Tibial nerve (tissue), 4 donors: Measurements from ENCODE around the gene BCR. TPM values are rescaled to one million over a fixed set of nuclear protein-coding genes. Genes with fewer than 3 reads are reported as not detected.
"Not testable (repeated sequence)": the region's sequence is repeated elsewhere in the genome, so short reads cannot be mapped to it uniquely, and the experiment has no call there.

Experiments used
- DNase-seq, 2 donors: peaks; one replicate each; pipeline ENCODE4 v3.0.0-alpha.2; 2019; ENCODE audit warnings: low spot score in 2 of 2
- H3K27ac ChIP-seq, 4 donors: fragments of 200-600 bp; sonication (generic) in 3 of 4; one replicate each; pipeline ENCODE4 v1.5.1; 2017 to 2019; ENCODE audit warnings: mild to moderate bottlenecking in 1 of 4
- H3K27me3 ChIP-seq, 2 donors: fragments of 200-600 bp; sonication (generic) in 1 of 2; one replicate each; pipeline versions ENCODE4 v1.5.1 to v1.6.0; 2017 to 2019
- H3K36me3 ChIP-seq, 3 donors: fragments of 200-600 bp; sonication (generic); one replicate each; pipeline ENCODE4 v1.5.1; 2018 to 2019
- H3K4me1 ChIP-seq, 4 donors: fragments of 200-600 bp; sonication (generic) in 3 of 4; one replicate each; pipeline ENCODE4 v1.5.1; 2017 to 2019
- H3K4me3 ChIP-seq, 4 donors: fragments of 200-600 bp; sonication (generic) in 3 of 4; one replicate each; pipeline ENCODE4 v1.5.1; 2017 to 2019; ENCODE audit warnings: mild to moderate bottlenecking in 1 of 4, moderate library complexity in 1 of 4
- H3K9me3 ChIP-seq, 4 donors: fragments of 200-600 bp; sonication (generic) in 3 of 4; one replicate each; pipeline ENCODE4 v1.5.1; 2017 to 2019
- EP300 ChIP-seq, 2 donors: sonication (generic); formaldehyde crosslinking; IDR thresholded peaks; one replicate each; pipeline ENCODE4 v1.6.1; 2017; ENCODE audit warnings: antibody characterized with exemption in 2 of 2, mild to moderate bottlenecking in 1 of 2
- POLR2A ChIP-seq, 2 donors: fragments of 450-650 bp; IDR thresholded peaks; one replicate each; pipeline ENCODE4 v1.6.1; 2017; ENCODE audit warnings: antibody characterized with exemption in 2 of 2, mild to moderate bottlenecking in 2 of 2, moderate library complexity in 2 of 2
- WGBS, 2 donors: methylation state at CpG; one replicate each; pipeline ENCODE4 v1.1.5; 2018; 5-methylcytosine and 5-hydroxymethylcytosine counted together
- total RNA-seq, 4 donors: library from RNA; depleted of rRNA; stranded (reverse); fragments of >200 nt; gene quantifications; one replicate each; pipeline ENCODE4 v1.1.0, GENCODE V29; 2016
- TF ChIP-seq, protein P1 (sequence below), 5 experiments: fragments of 200-600 bp in 3 of 5; fragments of 450-650 bp in 2 of 5; sonication (generic) in 3 of 5; IDR thresholded peaks; one replicate each; pipeline ENCODE4 v1.5.1; 2016 to 2019; ENCODE audit warnings: antibody characterized with exemption in 5 of 5, mild to moderate bottlenecking in 3 of 5, moderate library complexity in 2 of 5

BCR gene
- total RNA-seq, 4 donors from 2014 or later: 99.0 to 174 (median 120) TPM

DNA sequence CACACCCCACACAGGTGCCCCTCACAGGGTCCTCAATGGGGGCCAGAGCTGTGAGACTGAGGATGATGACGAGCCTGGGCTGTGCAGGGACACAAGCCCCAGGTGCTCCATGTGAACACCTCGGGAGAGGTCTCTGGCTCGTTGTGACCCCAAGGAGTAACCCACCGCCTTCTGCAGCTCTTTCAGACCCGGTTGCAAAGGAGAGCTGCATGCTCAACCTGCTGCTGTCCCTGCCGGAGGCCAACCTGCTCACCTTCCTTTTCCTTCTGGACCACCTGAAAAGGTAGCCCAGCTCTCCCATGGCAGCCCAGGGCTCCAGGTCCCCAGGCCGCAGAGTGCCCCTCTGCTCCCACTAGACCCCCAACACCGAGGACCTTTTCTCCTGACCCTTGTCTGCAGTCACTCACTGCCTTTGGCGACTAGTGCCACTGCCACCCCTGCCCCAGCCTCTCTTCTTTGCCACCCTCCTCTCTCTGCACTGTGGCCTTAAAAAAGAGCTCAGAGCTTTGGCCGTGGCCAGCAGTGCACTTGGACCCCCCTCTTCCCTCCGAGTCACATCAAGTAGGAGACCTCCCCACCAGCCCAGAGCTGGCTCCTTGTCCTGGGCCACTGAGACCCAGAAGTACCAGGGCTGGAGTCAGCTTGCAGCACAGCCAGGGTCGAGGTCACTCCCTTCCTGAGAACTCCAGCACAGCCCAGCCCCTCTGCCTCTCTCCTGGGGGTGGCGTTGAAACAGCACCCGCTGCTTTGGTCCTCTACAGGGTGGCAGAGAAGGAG is 133.7 kb downstream of the BCR start:
- no peak overlapping the region for H3K4me3 ChIP-seq
- WGBS, 2 donors: 88 to 89% methylated on average over 14 of the region's 14 CpGs
- no peaks in the 10 kb centered on the region for H3K9me3 ChIP-seq
- no peak overlapping the region for H3K27ac ChIP-seq
- no peaks in the 10 kb centered on the region for H3K4me1 ChIP-seq
- H3K27me3 ChIP-seq: no peaks in the 10 kb centered on the region
- no peak for DNase-seq
- TF ChIP-seq POLR2A (IDR thresholded peaks at IDR 0.05) (no peak), EP300 (IDR thresholded peaks at IDR 0.05) (no peak)
- TF ChIP-seq, protein P1, sequence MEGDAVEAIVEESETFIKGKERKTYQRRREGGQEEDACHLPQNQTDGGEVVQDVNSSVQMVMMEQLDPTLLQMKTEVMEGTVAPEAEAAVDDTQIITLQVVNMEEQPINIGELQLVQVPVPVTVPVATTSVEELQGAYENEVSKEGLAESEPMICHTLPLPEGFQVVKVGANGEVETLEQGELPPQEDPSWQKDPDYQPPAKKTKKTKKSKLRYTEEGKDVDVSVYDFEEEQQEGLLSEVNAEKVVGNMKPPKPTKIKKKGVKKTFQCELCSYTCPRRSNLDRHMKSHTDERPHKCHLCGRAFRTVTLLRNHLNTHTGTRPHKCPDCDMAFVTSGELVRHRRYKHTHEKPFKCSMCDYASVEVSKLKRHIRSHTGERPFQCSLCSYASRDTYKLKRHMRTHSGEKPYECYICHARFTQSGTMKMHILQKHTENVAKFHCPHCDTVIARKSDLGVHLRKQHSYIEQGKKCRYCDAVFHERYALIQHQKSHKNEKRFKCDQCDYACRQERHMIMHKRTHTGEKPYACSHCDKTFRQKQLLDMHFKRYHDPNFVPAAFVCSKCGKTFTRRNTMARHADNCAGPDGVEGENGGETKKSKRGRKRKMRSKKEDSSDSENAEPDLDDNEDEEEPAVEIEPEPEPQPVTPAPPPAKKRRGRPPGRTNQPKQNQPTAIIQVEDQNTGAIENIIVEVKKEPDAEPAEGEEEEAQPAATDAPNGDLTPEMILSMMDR (IDR thresholded peaks at IDR 0.05): no peak
- H3K36me3 ChIP-seq: peaks cover 0 to 29% (median 4%) of the 10 kb centered on the region in 3 donors

DNA sequence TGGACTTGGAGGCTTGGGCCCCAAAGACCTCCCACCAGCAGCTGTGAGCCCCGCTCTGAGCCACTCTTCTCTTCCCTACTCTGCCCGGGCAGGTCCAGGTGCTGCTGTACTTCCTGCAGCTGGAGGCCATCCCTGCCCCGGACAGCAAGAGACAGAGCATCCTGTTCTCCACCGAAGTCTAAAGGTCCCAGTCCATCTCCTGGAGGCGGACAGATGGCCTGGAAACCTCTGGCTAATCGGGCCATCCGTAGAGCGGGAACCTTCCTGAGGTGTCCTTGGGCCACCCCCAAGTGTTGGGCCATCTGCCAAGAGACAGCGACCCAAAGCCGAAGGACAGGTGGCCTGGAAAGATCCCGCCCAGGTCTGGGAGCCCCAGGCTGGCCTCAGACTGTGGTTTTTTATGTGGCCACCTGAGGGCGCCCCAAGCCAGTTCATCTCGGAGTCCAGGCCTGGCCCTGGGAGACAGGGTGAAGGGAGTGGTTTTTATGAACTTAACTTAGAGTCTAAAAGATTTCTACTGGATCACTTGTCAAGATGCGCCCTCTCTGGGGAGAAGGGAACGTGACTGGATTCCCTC is 135.1 kb downstream of the BCR start:
- H3K27ac ChIP-seq: peak overlapping the region; percentile 22 to 74 (median 50)

DNA sequence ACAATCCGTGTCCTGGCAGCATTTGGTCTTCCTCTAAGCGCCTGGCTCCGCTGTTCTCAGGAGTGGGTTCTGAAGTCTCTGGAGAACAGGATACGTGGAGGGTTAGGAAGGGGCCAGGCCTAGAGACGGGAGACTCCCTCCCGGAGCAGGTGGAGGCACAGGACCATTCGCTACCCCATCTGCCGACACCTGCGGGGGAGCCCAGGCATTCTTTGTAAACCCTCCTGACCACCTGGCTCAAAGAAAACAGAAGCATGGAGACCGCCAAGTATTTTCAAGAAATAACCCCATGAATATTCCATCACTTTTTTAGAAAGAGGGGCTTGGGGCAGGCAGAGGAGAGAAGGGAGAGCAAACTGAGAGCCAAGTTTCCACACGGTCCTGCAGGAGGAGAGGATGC is 136.3 kb downstream of the BCR start:
- DNase-seq: not testable (repeated sequence)
- 57 to 67% methylated on average over 1 to 3 of the region's 11 CpGs for WGBS, 2 donors

More for the DNA sequence above, 135.1 kb downstream of the BCR start:
- peak; percentile 56 to 71 for DNase-seq
- no peak for TF ChIP-seq POLR2A (IDR thresholded peaks at IDR 0.05)
- TF ChIP-seq, protein P1 (IDR thresholded peaks at IDR 0.05): peak; percentile 58 to 89 (median 66)
- no peak for TF ChIP-seq EP300 (IDR thresholded peaks at IDR 0.05)
- 35 to 43% methylated on average over 15 of the region's 15 CpGs for WGBS, 2 donors
- no peak overlapping the region for H3K4me3 ChIP-seq
- no peaks in the 10 kb centered on the region for H3K9me3 ChIP-seq
- H3K4me1 ChIP-seq: no peaks in the 10 kb centered on the region
- H3K27me3 ChIP-seq: no peaks in the 10 kb centered on the region
- H3K36me3 ChIP-seq: peaks cover 0 to 29% (median 4%) of the 10 kb centered on the region in 3 donors

DNA sequence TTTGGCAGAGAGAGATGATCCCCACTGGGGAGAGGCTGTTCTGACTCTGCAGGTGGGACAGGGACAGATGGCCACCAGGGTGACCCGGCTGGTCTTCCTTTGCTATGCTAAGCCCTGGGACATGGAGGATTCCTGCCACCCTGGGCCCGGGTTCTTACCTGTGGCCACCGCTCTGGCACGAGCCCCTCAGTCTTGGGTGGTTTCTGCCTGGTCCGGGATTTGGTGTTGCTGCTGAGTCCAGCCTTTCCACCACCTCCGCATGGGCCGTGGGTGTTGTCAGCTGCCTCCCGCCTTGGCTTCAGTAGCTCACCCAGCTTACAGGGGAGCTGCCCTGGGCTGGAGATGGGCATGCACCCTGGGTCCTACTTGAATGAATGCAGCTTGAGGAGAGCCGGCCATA is 138.0 kb downstream of the BCR start:
- H3K4me3 ChIP-seq, DNase-seq: not testable (repeated sequence)

More for the DNA sequence above, 136.3 kb downstream of the BCR start:
- not testable (repeated sequence) for H3K27me3 ChIP-seq, H3K4me3 ChIP-seq, H3K4me1 ChIP-seq, H3K9me3 ChIP-seq, H3K27ac ChIP-seq
- H3K36me3 ChIP-seq: peaks cover 0 to 29% (median 4%) of the 10 kb centered on the region in 3 donors

DNA sequence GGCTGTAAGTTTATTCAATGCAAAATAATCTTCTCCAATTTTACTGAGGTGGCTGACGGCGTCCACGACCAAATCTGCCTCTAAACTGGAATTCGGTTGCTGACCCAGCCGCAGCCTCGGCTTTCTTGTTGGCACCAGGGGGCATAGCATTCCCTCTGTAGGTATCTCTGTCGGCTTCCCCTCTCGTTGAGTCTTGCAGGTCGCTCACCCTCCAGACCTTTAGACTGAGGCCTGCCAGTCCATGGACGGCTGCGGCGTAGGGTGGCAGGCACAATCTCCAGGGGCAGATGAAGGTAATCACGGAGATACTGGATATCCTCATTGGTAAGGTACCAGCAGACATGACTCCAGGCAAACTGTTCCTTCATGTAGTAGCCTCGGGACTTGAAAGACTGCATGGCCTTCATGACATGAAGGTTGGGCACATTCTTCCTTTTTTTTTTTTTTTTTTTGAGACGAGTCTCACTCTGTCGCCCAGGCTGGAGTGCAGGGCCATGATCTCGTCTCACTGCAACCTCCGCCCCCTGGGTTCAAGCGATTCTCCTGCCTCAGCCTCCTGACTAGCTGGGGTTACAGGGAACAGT is 142.3 kb downstream of the BCR start:
- DNase-seq, H3K27ac ChIP-seq, H3K9me3 ChIP-seq, H3K4me1 ChIP-seq, H3K4me3 ChIP-seq, H3K27me3 ChIP-seq, H3K36me3 ChIP-seq: not testable (repeated sequence)
- WGBS, 2 donors: 69 to 72% methylated on average over 18 to 19 of the region's 19 CpGs

More for the DNA sequence above, 138.0 kb downstream of the BCR start:
- not testable (repeated sequence) for H3K9me3 ChIP-seq, H3K27me3 ChIP-seq, H3K4me1 ChIP-seq, H3K27ac ChIP-seq
- 98% methylated on average over 7 of the region's 9 CpGs; no CpG with 5 or more reads in 1 of the 2 donors for WGBS, 2 donors
- peaks cover 0 to 17% (median 4%) of the 10 kb centered on the region in 3 donors for H3K36me3 ChIP-seq

DNA sequence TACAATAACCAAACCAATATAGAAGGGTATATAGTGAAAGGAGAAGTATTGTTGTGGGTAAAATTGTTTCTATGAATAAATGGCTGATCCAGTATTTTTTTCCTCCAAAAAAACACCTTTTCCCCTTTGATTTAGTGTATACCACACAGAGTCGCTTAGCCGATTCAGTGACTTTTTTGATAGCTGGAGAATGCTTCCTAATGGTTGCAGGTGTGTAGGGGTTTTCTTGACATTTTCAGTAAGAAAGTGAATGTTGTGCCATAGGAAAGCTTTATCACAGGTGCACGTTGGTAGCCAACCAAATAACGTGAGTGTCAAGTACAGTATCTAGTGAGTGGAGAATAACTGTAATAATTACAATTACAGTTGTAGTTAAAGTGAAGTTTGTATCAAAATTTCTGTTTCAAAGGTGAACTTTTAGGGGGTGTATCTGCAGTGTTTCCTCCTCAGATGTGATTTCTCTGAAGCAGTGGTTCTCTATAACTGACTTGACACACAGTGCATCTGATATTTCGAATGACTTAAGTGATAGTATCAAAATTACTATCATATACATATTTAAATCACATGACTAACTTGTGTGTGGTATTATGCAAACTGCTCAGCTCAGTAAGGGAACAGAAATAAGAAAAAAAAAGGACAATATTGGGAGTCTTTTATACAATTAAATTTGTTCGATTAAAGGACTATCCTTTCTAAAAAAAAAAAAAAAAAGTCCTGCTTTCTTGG is 143.8 kb downstream of the BCR start:
- not testable (repeated sequence) for H3K4me3 ChIP-seq, H3K4me1 ChIP-seq, H3K9me3 ChIP-seq, H3K27ac ChIP-seq, H3K36me3 ChIP-seq, DNase-seq, H3K27me3 ChIP-seq
- 91% methylated on average over 6 of the region's 6 CpGs for WGBS, 2 donors

DNA sequence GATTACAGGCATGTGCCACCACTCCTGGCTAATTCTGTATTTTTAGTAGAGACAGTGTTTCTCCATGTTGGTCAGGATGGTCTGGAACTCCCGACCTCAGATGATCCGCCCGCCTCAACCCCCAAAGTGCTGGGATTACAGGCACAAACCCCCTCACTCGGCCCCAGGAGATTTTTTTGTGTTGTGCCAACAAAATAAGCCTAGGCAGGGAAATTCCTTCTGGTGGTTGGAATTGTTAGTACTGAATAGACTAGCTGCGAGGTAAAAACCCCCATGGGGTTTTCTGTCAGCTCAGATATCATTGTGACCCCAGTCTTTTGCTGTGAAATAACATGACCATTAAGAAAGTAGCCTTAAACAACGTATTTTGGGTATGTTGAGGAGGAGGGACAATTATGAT is 144.9 kb downstream of the BCR start:
- no peak for DNase-seq
- Histone ChIP-seq H3K36me3 (no peaks in the 10 kb centered on the region), H3K27me3 (no peaks in the 10 kb centered on the region), H3K4me3 (no peak overlapping the region), H3K27ac (no peak overlapping the region), H3K9me3 (no peaks in the 10 kb centered on the region), H3K4me1 (no peaks in the 10 kb centered on the region)
- WGBS, 2 donors: 51 to 54% methylated on average over 6 of the region's 6 CpGs
- TF ChIP-seq POLR2A (IDR thresholded peaks at IDR 0.05) (no peak), EP300 (IDR thresholded peaks at IDR 0.05) (no peak)
- TF ChIP-seq, protein P1 (IDR thresholded peaks at IDR 0.05): no peak

DNA sequence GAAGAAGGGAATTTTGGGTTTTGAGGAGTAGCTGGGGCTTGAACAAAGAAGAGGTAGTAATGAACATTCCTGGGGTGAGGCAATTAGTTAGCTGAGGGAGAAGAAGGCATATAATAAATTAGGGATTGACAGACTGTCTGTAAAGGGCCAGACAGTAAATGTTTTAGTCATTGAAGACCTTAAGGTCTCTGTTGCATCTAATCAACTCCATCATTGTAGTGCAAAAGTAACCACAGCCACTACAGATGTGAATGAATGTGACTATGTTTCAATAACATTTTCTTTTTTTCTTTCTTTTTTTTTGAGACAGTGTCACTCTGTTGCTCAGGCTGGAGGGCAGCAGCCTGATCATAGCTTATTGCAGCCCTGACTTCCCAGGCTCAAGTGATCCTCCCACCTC is 153.5 kb downstream of the BCR start:
- not testable (repeated sequence) for H3K4me3 ChIP-seq, H3K9me3 ChIP-seq, DNase-seq, H3K36me3 ChIP-seq, H3K4me1 ChIP-seq, H3K27me3 ChIP-seq, H3K27ac ChIP-seq

DNA sequence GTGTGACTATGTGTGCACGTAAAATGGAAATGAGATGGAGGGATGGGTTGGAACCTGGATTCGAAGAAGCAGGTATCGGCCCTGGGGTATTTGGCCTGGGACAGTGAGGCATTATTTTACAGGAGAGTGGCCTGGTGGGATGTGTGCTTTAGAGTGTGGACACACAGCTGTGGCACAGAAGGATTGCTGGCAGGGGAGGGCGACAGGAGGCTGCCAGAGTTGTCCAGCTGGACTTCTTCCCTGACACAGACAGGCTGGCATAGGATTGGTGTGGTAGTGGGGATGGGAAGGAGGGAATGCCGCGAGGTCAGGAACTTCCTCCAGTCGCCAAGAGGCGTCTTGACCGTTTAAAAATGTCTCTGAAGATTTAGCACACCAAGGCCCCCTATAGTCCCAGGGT is 157.4 kb downstream of the BCR start:
- not testable (repeated sequence) for H3K27me3 ChIP-seq, H3K4me1 ChIP-seq, H3K9me3 ChIP-seq, DNase-seq, H3K4me3 ChIP-seq, H3K36me3 ChIP-seq, H3K27ac ChIP-seq
- WGBS, 2 donors: 84 to 93% methylated on average over 3 to 6 of the region's 9 CpGs
